HG02938 (cell line): ENCODE results near the gene KRTAP2-4.
"Not testable (repeated sequence)": the region's sequence is repeated elsewhere in the genome, so short reads cannot be mapped to it uniquely, and the experiment has no call there.

Experiments
- ATAC-seq: cut with Tn5 transposase; IDR thresholded peaks from one replicate; pipeline ENCODE4 v1.9.1; 2021; ENCODE audit warnings: mild to moderate bottlenecking, moderate library complexity; ENCODE audit not compliant: unreplicated experiment

The KRTAP2-4 gene

DNA sequence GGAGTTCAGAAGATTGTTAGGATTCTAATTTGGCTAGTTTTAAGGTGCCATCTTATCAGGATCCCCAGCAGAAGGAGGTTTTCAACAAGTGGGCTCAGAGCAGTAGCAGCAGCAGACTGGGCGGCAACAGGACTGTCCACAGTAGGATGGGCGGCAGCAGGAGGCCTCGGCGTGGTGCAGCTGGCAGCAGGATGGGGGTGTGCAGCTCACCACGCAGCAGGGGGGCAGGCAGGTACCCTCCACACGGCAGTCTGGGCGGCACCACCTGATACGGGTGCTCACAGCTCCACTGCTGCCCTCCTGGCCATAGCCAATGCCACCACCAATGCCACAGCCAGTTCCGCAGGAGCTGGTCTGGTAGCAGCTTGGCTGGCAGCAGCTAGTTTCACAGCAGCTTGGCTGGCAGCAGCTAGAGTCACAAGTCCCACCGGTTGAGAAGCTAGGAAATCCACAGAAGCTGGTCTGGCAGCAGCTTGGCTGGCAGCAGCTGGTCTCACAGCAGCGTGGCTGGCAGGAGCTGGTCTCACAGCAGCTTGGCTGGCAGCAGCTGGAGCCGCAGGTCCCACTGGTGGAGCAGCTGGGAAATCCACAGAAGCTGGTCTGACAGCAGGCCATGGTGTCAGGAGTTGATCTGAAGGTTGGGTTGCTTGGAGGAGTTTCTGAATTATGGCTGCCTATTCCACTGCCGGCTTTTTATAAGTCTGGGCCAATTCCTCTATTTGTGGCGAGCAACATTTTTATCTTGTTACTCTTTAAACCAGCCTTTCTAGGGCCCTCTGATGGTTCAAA is 24.7 kb downstream of the KRTAP2-4 start, which contains the start of gene KRTAP1-1:
Gene KRTAP1-1, minus strand, starts transcription at position 668 of the 789 bp plus-strand sequence. Its CDS starts 53 bp downstream, at position 615.
- not testable (repeated sequence) for ATAC-seq

DNA sequence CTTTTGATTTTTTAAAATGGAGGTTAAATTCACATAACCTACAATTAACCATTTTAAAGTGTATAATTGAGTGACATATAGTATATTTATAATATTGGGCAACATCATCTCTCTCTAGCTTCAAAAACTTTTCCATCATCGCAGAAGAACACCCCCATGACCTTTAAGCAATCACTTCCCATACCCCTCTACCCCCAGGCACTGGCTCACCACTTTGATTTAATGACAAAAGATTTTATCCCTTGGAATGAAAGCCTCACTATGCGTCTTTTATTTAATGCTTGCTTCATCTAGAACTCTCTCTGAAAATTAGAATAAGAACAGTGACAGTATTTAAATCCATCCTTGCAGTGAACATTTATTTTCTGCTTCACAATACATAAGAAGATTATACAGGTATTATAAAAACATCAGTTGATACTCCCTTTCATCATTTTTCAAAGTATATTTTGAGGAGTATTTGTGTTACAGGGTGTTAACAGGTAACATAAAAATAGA is 27.8 kb downstream of the KRTAP2-4 start:
- no peak for ATAC-seq

- not testable (repeated sequence) for ATAC-seq
Measured at GRCh38 chr17:41034346-41034935, 31.2 kb downstream of the KRTAP2-4 start, which contains the start of gene KRTAP1-3. Gene KRTAP1-3 (minus strand): TSS chr17:41034874. CDS start chr17:41034821, 53 bp downstream.

GRCh38 chr17:41029633-41030245 is 35.9 kb downstream of the KRTAP2-4 start, which contains the start of gene KRTAP1-4:
Gene KRTAP1-4 (minus strand): TSS chr17:41030195. CDS start chr17:41030078, 117 bp downstream.
- no peak for ATAC-seq

- ATAC-seq: no peak
Measured at GRCh38 chr17:41026715-41027471, 38.8 kb downstream of the KRTAP2-4 start, which contains the start of gene KRTAP1-5. Gene KRTAP1-5 (minus strand): TSS chr17:41027208. CDS start chr17:41027155, 53 bp downstream.

GRCh38 chr17:41024697-41025096 is 41.0 kb downstream of the KRTAP2-4 start:
- ATAC-seq: no peak

- ATAC-seq: no peak
Measured at GRCh38 chr17:41020336-41020735, 45.3 kb downstream of the KRTAP2-4 start.

- ATAC-seq: no peak
Measured at GRCh38 chr17:41019415-41019814, 46.3 kb downstream of the KRTAP2-4 start.

- no peak for ATAC-seq
Measured at GRCh38 chr17:41018541-41018940, 47.1 kb downstream of the KRTAP2-4 start.

DNA sequence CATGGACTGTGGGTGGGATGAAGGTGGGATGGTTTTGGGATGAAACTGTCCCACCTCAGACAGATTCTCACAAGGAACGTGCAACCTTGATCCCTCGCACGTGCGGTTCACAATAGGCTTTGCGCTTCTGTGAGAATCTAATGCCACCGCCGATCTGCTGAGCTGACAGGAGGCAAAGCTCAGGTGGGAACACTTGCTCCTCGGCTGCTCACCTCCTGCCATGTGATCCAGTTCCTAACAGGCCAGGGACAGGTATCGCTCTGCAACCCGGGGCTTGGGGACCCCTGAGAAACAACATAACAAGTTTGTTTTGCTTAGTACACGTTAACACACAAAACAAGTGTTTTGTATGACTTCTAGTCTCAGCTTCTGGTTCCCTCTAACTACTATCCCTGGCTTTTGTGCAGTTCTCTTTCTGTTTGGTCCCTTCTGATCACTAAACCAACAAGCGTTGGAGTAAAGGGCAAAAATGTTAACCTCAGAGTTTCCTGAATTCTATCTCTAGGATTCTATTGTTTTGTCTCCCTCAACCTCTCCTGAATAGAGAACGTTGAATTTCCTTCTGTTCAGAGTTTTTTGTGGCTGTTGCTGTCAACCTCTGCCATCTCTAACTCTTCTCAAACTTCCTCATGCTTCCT is 49.0 kb downstream of the KRTAP2-4 start:
- no peak for ATAC-seq

DNA sequence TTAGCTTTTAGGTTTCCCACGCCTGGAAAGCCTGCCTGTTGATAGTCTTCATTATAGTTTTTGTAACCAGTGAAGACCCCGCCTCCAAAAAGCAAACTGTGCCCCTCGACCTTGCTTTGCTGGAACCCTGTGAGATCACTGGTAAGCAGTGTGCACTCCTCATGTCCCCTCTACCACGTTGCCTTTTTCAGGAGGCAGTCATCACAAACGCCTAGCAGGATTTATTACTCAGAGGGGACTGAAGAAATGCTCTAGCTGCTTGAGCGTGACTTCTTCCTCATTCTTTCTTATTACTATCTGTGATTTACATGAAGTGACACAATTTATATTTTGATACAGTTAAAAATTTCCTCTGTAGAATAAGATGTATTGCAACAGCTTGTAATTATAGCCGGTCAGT is 50.2 kb downstream of the KRTAP2-4 start:
- no peak for ATAC-seq
